HG03520 (cell line): ENCODE measurements around the gene TMEM179B.

Experiments used
- ATAC-seq: cut with Tn5 transposase; IDR thresholded peaks from one replicate; pipeline ENCODE4 v1.9.1; 2021; ENCODE audit warnings: mild to moderate bottlenecking, moderate library complexity; ENCODE audit not compliant: unreplicated experiment

Gene TMEM179B

DNA sequence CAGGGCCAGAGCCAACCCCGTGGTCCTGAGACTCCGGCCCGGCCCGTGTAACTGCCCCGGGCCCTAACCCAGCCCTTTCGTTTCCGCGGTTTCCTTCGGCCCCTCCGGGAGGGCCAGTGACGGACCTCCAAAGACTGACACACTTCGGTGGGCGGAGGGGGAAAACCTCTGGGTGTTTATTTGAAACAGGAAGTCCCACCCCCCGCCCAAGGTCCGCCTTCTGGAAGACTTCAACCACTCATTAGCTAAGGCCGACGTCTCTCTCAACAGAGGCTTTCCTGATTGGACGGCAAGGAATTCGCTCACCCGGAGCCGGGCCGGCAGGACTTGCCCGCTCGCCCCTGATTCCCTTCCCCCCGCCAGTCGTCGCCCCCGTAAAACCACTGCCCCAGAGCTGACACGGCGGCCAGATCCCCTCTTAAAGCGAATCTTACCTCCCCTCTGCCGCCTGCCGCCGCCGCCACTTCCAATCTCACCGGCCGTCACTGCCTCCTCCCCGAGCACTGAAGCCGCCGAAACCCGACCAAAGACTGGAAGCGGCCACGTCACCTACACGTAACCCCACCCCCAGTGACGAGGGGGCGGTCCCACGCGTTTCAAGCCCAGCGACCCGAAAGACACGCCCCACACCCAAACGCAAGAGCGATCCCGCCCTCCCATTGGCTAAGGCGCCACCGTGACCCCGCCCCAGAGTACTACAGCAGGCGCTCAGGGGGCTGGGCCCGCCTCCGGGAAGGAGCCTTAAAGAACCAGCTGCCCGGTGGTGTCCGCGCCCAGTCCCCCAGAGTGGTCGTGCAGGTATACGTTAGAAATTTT is 44.5 kb downstream of the TMEM179B start, which contains the start of gene STX5:
Gene STX5, minus strand, starts transcription at position 532 of the 816 bp plus-strand sequence. CDS start 808 bp downstream, outside the sequence.
- ATAC-seq = peak; percentile 75

- no peak for ATAC-seq
Observed at GRCh38 chr11:62832336-62833234, 45.4 kb downstream of the TMEM179B start, which contains the start of gene TEX54. TEX54 (minus strand) TSS chr11:62832841.

- no peak for ATAC-seq
Observed at GRCh38 chr11:62835336-62835735, 48.1 kb downstream of the TMEM179B start.

GRCh38 chr11:62839050-62839945 is 52.1 kb downstream of the TMEM179B start, which contains the start of gene WDR74:
WDR74 (minus strand) TSS chr11:62839590; CDS start chr11:62839570, 20 bp downstream.
- ATAC-seq = peak; percentile 45
